NB4 (cell line): Measurements from ENCODE around the gene CYTH3.

Experiments
- DNase-seq: peaks from one replicate; pipeline ENCODE4 v3.0.0; 2010; ENCODE audit warnings: low read depth
- H3K4me3 ChIP-seq: one replicate; pipeline ENCODE4 v1.5.1; 2011; ENCODE audit warnings: mild to moderate bottlenecking, low read depth, low read length, moderate library complexity
- MYC ChIP-seq: IDR thresholded peaks from 2 replicates; pipeline ENCODE4 v1.6.1; 2011; ENCODE audit warnings: low read depth, low read length
- POLR2A ChIP-seq: IDR thresholded peaks from 2 replicates; pipeline ENCODE4 v1.6.1; 2011; ENCODE audit warnings: mild to moderate bottlenecking; ENCODE audit not compliant: insufficient read length; ENCODE audit errors: extremely low read depth
- TF ChIP-seq, protein P1 (sequence below): IDR thresholded peaks from 2 replicates; pipeline ENCODE4 v1.6.1; 2011; ENCODE audit warnings: low read depth, low read length
- TF ChIP-seq, protein P2 (sequence below): IDR thresholded peaks from one replicate; pipeline ENCODE4 v1.5.1; 2012; ENCODE audit warnings: low read depth, low read length

The CYTH3 gene

DNA sequence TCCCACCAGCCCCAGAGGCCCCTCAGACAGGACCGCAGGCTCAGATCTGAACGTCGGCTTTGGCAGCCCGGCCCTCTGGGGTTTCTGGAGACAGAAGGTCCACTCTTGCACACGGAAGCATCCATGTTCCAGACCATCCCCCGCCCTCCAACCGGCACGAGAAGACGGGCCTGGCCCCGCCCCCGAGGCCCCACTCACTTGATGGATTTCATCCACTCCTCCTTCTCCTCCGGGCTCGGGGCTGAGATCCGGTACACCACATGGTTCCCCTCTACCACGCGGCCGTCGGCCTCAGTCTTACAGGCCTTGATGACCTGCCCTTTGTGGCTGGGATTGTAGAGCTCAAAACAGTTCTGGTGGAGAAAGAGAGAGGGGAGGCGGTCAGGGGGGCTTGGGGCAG, 107.3 kb downstream of the CYTH3 start:
- TF ChIP-seq, protein P1, sequence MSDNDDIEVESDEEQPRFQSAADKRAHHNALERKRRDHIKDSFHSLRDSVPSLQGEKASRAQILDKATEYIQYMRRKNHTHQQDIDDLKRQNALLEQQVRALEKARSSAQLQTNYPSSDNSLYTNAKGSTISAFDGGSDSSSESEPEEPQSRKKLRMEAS = no peak
- no peak for TF ChIP-seq POLR2A
- TF ChIP-seq MYC = no peak
- TF ChIP-seq, protein P2, sequence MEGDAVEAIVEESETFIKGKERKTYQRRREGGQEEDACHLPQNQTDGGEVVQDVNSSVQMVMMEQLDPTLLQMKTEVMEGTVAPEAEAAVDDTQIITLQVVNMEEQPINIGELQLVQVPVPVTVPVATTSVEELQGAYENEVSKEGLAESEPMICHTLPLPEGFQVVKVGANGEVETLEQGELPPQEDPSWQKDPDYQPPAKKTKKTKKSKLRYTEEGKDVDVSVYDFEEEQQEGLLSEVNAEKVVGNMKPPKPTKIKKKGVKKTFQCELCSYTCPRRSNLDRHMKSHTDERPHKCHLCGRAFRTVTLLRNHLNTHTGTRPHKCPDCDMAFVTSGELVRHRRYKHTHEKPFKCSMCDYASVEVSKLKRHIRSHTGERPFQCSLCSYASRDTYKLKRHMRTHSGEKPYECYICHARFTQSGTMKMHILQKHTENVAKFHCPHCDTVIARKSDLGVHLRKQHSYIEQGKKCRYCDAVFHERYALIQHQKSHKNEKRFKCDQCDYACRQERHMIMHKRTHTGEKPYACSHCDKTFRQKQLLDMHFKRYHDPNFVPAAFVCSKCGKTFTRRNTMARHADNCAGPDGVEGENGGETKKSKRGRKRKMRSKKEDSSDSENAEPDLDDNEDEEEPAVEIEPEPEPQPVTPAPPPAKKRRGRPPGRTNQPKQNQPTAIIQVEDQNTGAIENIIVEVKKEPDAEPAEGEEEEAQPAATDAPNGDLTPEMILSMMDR = no peak
- no peak for DNase-seq

DNA sequence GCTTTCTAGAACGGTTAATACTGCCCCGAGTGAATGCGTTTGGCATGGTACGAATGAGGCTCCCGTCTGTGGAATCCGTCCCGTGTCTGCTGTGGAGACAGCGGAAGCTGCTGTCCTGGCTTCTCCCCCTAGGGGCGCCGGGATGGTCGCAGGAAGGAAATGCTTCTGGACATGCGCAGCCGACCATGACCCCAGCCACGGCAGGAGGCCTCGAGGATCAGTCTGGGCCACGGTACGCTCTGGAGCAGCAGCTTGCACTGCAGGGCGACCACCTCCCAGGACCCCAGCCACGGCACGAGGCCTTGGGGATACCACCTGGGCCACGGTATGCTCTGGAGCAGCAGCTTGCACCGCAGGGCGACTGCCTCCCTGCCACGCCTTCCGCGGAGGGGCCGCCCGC, 107.9 kb downstream of the CYTH3 start:
- TF ChIP-seq MYC = no peak
- TF ChIP-seq, protein P2 = peak; percentile 1
- TF ChIP-seq, protein P1 = no peak
- no peak for DNase-seq
- no peak overlapping the region for H3K4me3 ChIP-seq

More for the DNA sequence above, 107.3 kb downstream of the CYTH3 start:
- H3K4me3 ChIP-seq = no peak overlapping the region

DNA sequence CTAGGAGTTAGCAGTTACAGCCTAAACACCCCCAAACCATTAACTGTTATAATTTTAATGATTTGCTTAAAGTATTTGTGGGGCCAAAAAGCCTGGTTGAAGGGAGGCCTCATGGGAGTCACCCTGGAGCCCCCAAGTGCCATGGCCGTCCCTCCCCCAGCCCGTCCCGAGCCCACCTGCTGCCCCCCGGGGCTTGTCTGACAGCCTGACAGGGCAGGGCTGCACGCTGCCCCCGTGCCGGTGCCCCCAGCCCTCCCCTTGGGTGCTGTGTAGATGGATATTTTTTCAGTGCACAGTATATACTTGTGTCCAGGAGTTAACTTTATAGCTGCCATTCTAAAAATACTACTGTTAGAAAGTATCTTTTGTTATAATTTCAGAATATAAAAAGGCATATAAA, 108.4 kb downstream of the CYTH3 start:
- DNase-seq = no peak
- TF ChIP-seq, protein P1 = no peak
- no peak for TF ChIP-seq POLR2A
- TF ChIP-seq MYC = no peak
- TF ChIP-seq, protein P2 = no peak
- no peak overlapping the region for H3K4me3 ChIP-seq

DNA sequence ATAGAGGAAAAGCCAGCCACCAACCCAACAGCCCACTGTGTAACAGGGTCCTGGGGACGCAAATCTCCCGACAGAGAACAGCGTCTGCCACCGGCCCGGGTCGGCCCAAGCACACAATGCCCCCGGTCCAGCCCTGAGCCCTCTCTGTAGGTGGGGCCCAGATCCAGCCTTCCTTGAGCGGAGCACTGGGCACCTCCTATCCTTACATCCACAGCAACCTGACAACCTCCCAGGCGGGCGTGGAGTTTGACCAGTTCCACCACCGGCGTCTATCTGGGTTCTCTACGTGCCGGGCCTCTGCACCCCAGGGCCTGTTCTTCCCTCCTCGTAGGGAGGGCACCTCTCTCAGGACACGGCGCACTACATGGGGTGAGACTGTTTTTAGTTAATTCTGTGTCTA, 109.0 kb downstream of the CYTH3 start:
- TF ChIP-seq, protein P2 = no peak
- TF ChIP-seq POLR2A (no peak), MYC (no peak)
- TF ChIP-seq, protein P1 = no peak
- DNase-seq = no peak
- H3K4me3 ChIP-seq = no peak overlapping the region

DNA sequence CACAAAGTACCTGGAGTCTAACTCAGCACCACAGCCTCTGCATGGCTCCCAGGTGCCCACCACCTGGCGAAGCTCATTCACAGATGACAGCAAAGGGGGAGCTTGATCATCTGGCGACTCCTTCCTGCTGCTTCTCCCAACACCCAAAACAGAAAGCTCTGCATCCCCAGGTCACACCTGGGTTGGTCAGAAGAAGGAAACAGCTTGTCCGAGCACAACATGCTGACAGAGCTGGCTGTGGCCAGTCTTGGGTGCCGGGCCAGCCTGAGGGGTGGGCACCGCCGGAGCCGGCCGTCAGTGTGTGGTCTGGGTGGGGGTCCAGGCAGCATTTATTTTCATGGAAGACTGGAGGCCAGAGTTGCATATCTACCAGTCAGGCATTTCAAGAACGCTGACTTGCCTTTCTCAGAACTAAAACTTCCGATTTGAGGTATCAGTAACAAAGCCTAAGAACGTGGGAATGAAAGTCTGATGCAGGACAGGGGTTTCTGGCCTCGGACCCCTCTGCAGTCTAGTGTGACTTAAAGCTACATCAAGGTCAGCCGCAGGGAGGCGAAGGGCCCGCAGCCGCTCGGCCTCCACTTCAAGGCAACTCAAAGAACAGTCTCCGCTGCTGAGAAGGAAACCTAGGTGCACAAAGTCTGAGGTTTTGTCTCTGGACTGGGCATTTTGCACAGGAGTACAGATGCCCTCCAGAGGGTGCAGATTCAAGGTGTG, 109.6 kb downstream of the CYTH3 start:
- DNase-seq = no peak
- no peak overlapping the region for H3K4me3 ChIP-seq
- TF ChIP-seq, protein P1 = no peak
- TF ChIP-seq MYC = no peak

DNA sequence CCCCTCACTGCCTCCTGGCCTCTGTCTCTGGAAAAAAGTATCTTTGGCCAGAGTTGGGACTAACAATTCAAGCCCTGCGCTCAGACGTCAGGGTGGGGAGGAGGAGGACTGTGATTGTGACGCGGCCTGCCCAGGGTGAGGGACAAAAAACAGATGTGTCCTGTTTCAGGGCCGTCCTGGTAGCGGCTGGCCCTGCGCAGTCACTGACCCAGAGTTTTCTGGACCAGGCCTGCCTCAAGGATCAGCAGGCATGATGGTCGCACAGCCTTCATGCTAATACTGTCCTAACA, 110.1 kb downstream of the CYTH3 start:
- no peak for DNase-seq
- TF ChIP-seq MYC = no peak
- H3K4me3 ChIP-seq = no peak overlapping the region

DNA sequence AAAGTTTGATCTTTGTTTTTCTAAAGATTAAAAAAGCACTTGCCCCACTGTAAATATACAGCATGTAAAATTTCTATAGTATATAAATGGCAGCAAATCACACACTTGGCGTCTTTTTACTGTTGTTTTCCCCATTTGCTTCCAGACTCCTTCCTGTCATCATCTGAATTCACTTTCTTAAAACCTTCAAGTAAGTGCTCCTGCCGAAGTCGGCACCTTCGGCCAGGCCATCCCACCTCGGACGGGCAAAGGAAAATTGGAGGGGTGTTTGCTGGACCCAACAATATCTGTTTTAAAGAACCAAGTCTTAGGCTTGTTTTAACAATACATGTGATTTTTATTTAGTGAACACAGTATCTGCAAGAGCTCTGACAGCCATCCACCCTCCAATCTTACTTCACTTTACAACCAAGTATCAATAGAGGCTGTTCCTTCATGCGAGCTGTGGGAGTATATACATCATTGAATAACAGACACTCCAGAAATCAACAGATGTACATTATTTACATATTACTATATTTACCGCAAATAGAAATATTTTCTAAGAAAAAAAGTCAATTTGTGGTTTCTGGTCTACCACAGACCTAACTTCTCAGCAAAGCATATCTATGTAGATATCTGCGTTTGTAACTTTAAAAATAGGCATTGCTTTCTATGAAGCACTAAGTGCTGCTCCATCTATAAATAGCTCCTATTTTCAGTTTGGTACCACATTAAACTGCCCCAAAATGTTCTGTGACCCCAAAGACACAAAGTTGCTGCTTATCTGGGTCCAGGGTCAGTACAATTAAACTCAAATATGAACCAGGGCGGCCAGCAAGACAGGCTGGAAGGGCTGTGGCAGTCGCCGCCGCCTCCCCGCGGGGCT, 110.7 kb downstream of the CYTH3 start:
- DNase-seq = no peak
- TF ChIP-seq MYC (no peak), POLR2A (no peak)
- TF ChIP-seq, protein P2 = no peak
- TF ChIP-seq, protein P1 = no peak
- H3K4me3 ChIP-seq = no peak overlapping the region
